ENCODE data around the gene TTPAL.

TTPAL gene, protein sequence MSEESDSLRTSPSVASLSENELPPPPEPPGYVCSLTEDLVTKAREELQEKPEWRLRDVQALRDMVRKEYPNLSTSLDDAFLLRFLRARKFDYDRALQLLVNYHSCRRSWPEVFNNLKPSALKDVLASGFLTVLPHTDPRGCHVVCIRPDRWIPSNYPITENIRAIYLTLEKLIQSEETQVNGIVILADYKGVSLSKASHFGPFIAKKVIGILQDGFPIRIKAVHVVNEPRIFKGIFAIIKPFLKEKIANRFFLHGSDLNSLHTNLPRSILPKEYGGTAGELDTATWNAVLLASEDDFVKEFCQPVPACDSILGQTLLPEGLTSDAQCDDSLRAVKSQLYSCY

GRCh38 chr20:44475694-44476560, at the start of gene TTPAL:
Gene TTPAL (plus strand): TSS chr20:44475874. CDS start chr20:44480000, 4,126 bp downstream.
- DNase-seq, result peak; percentile 94

- no peak for DNase-seq
Observed at GRCh38 chr20:44425923-44426322, 49.8 kb upstream of the TTPAL start.

DNA sequence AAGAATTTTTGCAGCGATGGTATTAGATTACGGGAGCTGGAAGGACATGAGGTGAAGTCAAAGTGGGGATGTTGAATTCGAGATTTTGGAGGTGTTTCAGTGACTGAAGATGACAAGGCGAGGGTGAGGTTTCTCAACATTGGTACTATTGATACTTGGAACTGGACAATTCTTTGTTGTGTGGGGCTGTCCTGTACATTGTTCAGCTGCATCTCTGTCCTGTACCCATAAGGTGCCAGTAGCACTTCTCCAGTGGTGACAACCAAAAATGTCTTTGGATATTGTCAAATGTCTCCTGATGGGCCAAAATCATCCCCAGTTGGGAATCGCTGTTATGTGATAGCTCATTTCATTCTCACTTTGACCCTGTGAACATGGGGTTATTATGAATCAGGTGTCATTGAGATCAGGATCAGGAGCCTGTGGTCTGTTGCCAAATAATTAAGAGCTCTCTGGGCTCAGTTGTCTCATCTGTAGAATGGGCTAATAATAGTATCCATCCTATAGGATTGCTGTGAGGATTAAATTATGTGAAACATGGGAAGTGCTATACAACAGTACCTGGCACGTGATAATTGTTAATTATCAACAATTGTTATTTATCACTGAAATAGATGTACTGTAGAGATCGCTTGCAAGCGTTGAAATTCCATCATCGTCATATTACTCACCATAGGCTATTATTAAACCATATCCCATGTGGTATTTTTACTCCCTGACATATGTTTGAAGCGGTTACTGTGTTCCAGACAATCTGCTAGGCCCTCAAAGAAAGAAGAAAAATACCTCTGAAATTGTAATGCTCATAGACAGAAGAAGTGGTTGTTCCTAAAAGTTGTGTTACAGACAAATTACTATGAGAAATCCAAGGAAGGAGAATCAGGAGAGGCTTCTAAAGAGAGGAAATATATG, 48.5 kb upstream of the TTPAL start:
- no peak for DNase-seq

- no peak for DNase-seq
Observed at GRCh38 chr20:44427804-44428173, 47.9 kb upstream of the TTPAL start.

DNA sequence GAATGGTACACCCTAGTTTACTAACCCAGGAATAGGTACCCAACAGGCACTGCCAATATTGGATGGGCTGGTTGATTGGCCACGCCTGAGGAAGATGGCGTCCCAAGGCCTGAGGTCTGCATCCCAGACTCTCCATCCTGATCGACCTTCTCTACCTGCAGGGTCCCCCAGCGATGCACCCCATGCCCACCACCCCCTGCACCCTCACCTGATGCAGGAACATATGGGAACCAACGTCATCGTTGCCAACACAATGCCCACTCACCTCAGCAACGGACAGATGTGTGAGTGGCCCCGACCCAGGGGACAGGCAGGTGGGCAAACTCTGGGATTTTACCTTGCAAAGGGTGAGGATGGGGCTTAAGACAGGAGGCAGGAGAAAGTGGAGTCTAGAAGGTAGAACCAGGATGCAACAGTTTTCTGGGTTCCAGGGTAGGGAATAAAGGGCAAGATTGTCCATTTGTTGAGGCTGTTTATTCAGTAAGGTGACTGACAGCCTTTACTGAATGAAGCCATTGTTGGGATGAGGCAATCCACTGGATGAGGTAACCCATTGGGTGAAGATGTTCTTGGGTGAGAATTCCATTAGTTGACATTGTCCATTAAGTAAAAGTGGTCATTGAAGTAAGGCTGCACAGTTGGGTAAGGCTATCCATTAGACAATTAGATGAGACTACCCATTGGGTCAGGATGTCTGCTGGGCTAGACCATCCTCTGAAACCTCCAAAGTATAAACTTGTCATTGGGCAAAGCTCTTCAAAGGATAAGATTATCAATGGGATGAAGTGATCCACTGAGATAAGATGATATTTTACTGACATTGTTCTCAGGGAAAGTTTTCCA, 47.3 kb upstream of the TTPAL start:
- no peak for DNase-seq

DNA sequence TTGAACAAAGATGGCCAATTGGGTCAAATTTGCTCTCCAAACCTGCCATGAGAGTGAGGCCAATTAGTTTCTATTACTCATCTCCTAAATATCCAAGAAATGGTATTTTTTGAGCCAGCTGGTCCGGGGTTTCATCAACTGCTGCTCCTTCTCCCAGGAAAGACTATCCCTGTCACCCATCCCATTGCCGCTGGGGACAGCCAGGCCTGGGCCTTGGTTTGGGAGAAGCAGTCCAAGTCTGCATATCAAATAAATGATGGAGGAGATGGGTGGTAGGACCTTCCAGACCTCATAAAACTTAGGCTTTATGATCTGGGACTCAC, 46.7 kb upstream of the TTPAL start:
- no peak for DNase-seq

DNA sequence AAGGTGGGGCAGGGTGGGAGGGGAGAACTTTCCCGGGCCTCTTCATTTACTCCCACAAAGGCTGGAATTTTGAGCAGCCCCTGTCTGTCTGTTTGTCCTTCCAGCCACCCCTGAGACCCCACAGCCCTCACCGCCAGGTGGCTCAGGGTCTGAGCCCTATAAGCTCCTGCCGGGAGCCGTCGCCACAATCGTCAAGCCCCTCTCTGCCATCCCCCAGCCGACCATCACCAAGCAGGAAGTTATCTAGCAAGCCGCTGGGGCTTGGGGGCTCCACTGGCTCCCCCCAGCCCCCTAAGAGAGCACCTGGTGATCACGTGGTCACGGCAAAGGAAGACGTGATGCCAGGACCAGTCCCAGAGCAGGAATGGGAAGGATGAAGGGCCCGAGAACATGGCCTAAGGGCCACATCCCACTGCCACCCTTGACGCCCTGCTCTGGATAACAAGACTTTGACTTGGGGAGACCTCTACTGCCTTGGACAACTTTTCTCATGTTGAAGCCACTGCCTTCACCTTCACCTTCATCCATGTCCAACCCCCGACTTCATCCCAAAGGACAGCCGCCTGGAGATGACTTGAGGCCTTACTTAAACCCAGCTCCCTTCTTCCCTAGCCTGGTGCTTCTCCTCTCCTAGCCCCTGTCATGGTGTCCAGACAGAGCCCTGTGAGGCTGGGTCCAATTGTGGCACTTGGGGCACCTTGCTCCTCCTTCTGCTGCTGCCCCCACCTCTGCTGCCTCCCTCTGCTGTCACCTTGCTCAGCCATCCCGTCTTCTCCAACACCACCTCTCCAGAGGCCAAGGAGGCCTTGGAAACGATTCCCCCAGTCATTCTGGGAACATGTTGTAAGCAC, 46.0 kb upstream of the TTPAL start:
- DNase-seq, result no peak

DNA sequence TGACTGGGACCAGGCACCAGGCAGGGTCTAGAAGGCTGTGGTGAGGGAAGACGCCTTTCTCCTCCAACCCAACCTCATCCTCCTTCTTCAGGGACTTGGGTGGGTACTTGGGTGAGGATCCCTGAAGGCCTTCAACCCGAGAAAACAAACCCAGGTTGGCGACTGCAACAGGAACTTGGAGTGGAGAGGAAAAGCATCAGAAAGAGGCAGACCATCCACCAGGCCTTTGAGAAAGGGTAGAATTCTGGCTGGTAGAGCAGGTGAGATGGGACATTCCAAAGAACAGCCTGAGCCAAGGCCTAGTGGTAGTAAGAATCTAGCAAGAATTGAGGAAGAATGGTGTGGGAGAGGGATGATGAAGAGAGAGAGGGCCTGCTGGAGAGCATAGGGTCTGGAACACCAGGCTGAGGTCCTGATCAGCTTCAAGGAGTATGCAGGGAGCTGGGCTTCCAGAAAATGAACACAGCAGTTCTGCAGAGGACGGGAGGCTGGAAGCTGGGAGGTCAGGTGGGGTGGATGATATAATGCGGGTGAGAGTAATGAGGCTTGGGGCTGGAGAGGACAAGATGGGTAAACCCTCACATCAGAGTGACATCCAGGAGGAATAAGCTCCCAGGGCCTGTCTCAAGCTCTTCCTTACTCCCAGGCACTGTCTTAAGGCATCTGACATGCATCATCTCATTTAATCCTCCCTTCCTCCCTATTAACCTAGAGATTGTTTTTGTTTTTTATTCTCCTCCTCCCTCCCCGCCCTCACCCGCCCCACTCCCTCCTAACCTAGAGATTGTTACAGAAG, 45.2 kb upstream of the TTPAL start:
- DNase-seq, result no peak

DNA sequence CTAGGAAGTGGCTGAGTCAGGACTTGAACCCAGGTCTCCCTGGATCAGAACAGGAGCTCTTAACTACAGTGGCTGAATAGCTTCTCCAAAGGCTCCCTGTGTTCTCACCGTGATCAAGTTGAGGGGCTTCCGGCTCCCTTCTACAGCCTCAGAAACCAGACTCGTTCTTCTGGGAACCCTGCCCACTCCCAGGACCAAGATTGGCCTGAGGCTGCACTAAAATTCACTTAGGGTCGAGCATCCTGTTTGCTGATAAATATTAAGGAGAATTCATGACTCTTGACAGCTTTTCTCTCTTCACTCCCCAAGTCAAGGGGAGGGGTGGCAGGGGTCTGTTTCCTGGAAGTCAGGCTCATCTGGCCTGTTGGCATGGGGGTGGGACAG, 44.6 kb upstream of the TTPAL start:
- no peak for DNase-seq

- DNase-seq, result no peak
Observed at GRCh38 chr20:44431502-44432234, 44.0 kb upstream of the TTPAL start.

DNA sequence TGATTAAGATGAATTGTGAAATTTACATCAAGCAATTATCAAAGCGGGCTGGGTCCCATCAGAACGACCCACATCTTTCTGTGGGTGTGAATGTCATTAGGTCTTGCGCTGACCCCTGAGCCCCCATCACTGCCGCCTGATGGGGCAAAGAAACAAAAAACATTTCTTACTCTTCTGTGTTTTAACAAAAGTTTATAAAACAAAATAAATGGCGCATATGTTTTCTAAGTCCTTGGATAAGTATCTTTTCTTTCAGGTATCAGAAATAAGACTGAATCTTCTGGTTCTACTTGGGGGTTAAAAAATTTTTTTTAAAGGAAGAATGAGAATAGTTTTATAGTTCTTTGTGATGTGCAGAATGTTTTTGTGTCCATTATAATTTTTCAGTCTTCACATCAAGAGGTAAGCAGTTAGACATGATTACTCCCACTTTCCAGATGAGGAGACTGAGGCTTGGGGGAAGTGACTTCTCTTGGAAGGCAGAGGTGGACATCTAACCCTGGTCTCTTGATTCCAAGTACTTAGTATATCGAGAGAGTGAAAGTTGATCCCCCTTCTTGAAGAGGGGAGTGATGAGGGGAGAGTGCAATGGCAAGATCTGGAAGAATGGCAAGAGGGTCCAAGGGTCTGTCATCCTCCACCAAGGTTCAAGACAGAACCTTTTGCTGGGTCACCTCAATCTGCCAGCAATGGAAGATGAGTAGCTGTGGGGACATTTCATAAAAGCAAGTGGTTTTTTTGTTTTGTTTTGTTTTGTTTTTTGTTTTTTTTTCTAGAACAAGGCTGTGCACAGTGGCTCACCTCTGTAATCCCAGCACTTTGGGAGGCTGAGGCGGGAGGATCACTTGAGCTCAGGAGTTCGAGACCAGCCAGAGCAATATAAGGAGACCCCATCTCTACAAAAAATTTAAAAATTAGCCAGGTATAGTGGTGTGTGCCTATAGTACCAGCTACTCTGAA, 42.8 kb upstream of the TTPAL start:
- DNase-seq, result no peak

- DNase-seq, result no peak
Observed at GRCh38 chr20:44433751-44434538, 41.7 kb upstream of the TTPAL start.

GRCh38 chr20:44435630-44436335, 39.9 kb upstream of the TTPAL start:
- DNase-seq, result no peak

GRCh38 chr20:44436393-44436792, 39.3 kb upstream of the TTPAL start:
- DNase-seq, result no peak

DNA sequence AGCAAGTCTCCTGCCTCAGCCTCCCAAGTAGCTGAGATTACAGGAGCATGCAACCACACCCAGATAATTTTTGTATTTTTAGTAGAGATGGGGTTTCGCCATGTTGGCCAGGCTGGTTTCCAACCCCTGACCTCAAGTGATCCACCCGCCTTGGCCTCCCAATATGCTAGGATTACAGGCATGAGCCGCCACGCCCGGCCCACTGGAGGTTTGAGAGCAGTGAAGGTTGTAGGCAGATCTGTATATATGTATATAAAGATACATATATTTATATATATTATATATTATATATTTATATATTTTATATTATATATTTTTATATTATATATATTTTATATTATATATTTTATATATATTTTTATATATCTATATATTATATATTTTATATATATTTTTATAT, 38.2 kb upstream of the TTPAL start:
- DNase-seq, result no peak

DNA sequence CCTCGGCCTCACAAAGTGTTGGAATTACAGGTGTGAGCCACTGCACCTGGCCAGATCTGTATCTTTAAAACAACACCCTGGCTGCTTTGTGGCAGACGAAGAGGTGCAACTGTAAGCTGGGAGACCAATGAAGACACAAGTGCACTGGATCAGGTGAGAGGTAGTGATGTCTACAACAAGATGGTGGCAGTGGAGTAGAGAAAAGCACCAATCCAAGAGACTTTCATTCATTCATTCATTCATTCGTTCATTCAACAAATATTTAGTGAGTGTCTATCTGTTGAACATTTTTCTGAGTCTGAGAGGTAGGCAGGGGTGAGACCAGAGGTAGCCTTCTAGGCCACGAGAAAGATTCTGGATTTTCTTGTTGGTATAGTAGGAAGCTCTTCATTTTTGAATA, 36.9 kb upstream of the TTPAL start:
- no peak for DNase-seq

- no peak for DNase-seq
Observed at GRCh38 chr20:44439318-44439717, 36.4 kb upstream of the TTPAL start.
